DOHH2 (cell line): ENCODE measurements around the gene KRT8.

Experiments used
- H3F3A ChIP-seq: fragments of 200-600 bp; sonication (generic), shearing (Covaris generic); 2 replicates; pipeline ENCODE4 v1.6.0; 2016; ENCODE audit warnings: antibody characterized with exemption, mild to moderate bottlenecking; ENCODE audit not compliant: control insufficient read depth, insufficient read depth
- H3K27ac ChIP-seq: fragments of 200-600 bp; sonication (generic); 2 replicates; pipeline ENCODE4 v1.5.1; 2014; ENCODE audit warnings: low read depth, mild to moderate bottlenecking, low read length, moderate library complexity
- H3K27me3 ChIP-seq: fragments of 200-600 bp; sonication (generic); 2 replicates; pipeline ENCODE4 v1.6.1; 2014; ENCODE audit warnings: mild to moderate bottlenecking, low read length, mixed read lengths; ENCODE audit not compliant: control insufficient read depth
- H3K36me3 ChIP-seq: fragments of 200-600 bp; sonication (generic); 2 replicates; pipeline ENCODE4 v1.6.1; 2014; ENCODE audit warnings: mild to moderate bottlenecking, low read length, moderate library complexity, mixed read lengths; ENCODE audit not compliant: control insufficient read depth
- H3K4me1 ChIP-seq: fragments of 200-600 bp; sonication (generic); 2 replicates; pipeline ENCODE4 v1.6.1; 2014; ENCODE audit warnings: mild to moderate bottlenecking, low read length, mixed read lengths; ENCODE audit not compliant: control insufficient read depth
- H3K4me2 ChIP-seq: fragments of 200-600 bp; sonication (generic); 2 replicates; pipeline ENCODE4 v1.6.0; 2014; ENCODE audit warnings: mild to moderate bottlenecking, low read length, moderate library complexity
- H3K4me3 ChIP-seq: fragments of 200-600 bp; sonication (generic); 2 replicates; pipeline ENCODE4 v1.5.1; 2014; ENCODE audit warnings: mild to moderate bottlenecking, low read length, mixed read lengths
- H3K79me2 ChIP-seq: fragments of 200-600 bp; sonication (generic); 2 replicates; pipeline ENCODE4 v1.6.1; 2014; ENCODE audit warnings: mild to moderate bottlenecking, low read length, mixed read lengths; ENCODE audit not compliant: control insufficient read depth
- H3K9me2 ChIP-seq: fragments of 200-600 bp; sonication (generic); replicated peaks from 2 replicates; pipeline ENCODE4 v1.6.1; 2014; ENCODE audit warnings: mild to moderate bottlenecking, low read length, mixed read lengths; ENCODE audit not compliant: control insufficient read depth
- H3K9me3 ChIP-seq: fragments of 200-600 bp; sonication (generic); 2 replicates; pipeline ENCODE4 v1.6.1; 2014; ENCODE audit warnings: antibody characterized with exemption, low read length, mixed read lengths; ENCODE audit not compliant: control insufficient read depth, insufficient read depth
- H4K20me1 ChIP-seq: fragments of 200-600 bp; sonication (generic); 2 replicates; pipeline ENCODE4 v1.6.0; 2014; ENCODE audit warnings: low read depth, mild to moderate bottlenecking, antibody characterized with exemption, low read length, moderate library complexity; ENCODE audit not compliant: control insufficient read depth, insufficient read depth
- EZH2phosphoT487 ChIP-seq: fragments of 200-600 bp; sonication (generic); IDR thresholded peaks from 2 replicates; pipeline ENCODE4 v1.6.1; 2017; ENCODE audit warnings: borderline replicate concordance, mild to moderate bottlenecking, antibody characterized with exemption, low read length, moderate library complexity, mixed read lengths
- TF ChIP-seq, protein P1 (sequence below): fragments of 200-600 bp; sonication (generic); IDR thresholded peaks from one replicate; pipeline ENCODE4 v1.5.1; 2014; ENCODE audit warnings: antibody characterized with exemption, mild to moderate bottlenecking, low read depth, low read length; ENCODE audit not compliant: poor library complexity, severe bottlenecking

Gene KRT8

DNA sequence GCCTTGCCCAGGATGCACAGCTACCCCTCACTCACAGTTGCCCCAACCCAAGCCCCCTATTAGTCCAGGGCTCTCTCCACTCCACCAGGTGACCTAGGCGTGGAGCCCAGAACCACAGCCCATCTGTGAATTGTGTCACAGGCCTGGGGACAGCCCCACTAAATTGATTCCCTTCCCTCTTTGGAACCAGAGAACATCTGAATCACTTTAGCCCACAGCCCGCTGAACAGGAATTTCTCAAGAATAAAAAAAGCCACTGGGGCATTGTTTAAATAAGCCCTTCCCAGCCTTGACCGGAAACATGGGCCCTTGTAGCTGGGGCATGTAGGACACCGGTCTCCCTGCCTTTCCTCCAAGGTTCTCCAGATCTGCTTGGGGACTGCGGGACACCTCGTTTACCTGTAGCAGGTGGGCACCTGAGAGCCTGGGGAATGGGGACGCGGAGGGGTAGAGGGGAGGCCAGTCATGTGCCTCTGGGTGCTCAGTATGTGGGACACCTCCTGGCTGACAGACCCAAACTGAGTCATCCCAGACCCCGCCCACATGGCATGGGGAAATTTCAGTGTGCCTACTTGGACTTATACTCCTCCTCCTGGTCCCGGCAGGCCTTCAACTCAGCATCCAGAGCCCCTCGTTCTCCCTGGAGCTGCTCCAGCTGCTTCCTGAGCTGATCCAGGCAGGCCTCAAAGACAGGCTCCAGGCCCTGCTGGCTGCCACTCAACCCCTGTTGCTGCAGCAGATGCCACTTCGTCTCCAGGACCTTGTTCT lies 57.4 kb downstream of the KRT8 start:
- Histone ChIP-seq H3K4me1 (peaks cover 17% of the 10 kb centered on the region), H3K27me3 (0 out of 2 replicates have a peak, but pooled peaks cover 2% of the 10 kb centered on the region), H3K9me3 (no peaks in the 10 kb centered on the region), H3K9me2 (no peaks in the 10 kb centered on the region), H3K4me3 (no peak overlapping the region), H3K4me2 (no peak overlapping the region), H3F3A (no peaks in the 10 kb centered on the region), H3K36me3 (no peaks in the 10 kb centered on the region), H4K20me1 (no peaks in the 10 kb centered on the region), H3K79me2 (no peaks in the 10 kb centered on the region), H3K27ac (no peak overlapping the region)
- TF ChIP-seq, protein P1, sequence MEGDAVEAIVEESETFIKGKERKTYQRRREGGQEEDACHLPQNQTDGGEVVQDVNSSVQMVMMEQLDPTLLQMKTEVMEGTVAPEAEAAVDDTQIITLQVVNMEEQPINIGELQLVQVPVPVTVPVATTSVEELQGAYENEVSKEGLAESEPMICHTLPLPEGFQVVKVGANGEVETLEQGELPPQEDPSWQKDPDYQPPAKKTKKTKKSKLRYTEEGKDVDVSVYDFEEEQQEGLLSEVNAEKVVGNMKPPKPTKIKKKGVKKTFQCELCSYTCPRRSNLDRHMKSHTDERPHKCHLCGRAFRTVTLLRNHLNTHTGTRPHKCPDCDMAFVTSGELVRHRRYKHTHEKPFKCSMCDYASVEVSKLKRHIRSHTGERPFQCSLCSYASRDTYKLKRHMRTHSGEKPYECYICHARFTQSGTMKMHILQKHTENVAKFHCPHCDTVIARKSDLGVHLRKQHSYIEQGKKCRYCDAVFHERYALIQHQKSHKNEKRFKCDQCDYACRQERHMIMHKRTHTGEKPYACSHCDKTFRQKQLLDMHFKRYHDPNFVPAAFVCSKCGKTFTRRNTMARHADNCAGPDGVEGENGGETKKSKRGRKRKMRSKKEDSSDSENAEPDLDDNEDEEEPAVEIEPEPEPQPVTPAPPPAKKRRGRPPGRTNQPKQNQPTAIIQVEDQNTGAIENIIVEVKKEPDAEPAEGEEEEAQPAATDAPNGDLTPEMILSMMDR = no peak
- TF ChIP-seq EZH2phosphoT487 = no peak
